ENCODE measurements around the gene RAB21.
A peak's percentile ranks its signal among the peaks of the same experiment; 100 is the strongest.

The RAB21 gene

GRCh38 chr12:71754461-71755145 is at the start of gene RAB21:
RAB21 (plus strand) TSS chr12:71754863; CDS start chr12:71755130, 267 bp downstream.
- peak; percentile 95 for DNase-seq

- DNase-seq: no peak
Measured at GRCh38 chr12:71704920-71705319, 49.7 kb upstream of the RAB21 start.

- DNase-seq: no peak
Measured at GRCh38 chr12:71708658-71709057, 46.0 kb upstream of the RAB21 start.

GRCh38 chr12:71710276-71711125 is 44.2 kb upstream of the RAB21 start:
- no peak for DNase-seq

- DNase-seq: no peak
Measured at GRCh38 chr12:71718611-71719010, 36.1 kb upstream of the RAB21 start.

- no peak for DNase-seq
Measured at GRCh38 chr12:71719647-71720370, 34.9 kb upstream of the RAB21 start.

- no peak for DNase-seq
Measured at GRCh38 chr12:71721783-71722505, 32.7 kb upstream of the RAB21 start.

- no peak for DNase-seq
Measured at GRCh38 chr12:71725011-71725410, 29.7 kb upstream of the RAB21 start.

GRCh38 chr12:71726548-71726947 is 28.1 kb upstream of the RAB21 start:
- DNase-seq: no peak

- DNase-seq: no peak
Measured at GRCh38 chr12:71727958-71728357, 26.7 kb upstream of the RAB21 start.

- no peak for DNase-seq
Measured at GRCh38 chr12:71730936-71731335, 23.7 kb upstream of the RAB21 start.

GRCh38 chr12:71731439-71732356 is 23.0 kb upstream of the RAB21 start:
- DNase-seq: no peak

- DNase-seq: no peak
Measured at GRCh38 chr12:71732357-71732712, 22.3 kb upstream of the RAB21 start.

- no peak for DNase-seq
Measured at GRCh38 chr12:71737197-71737596, 17.5 kb upstream of the RAB21 start.

GRCh38 chr12:71742998-71743397 is 11.7 kb upstream of the RAB21 start:
- no peak for DNase-seq

- no peak for DNase-seq
Measured at GRCh38 chr12:71744522-71745300, 10.0 kb upstream of the RAB21 start.

GRCh38 chr12:71746974-71747611 is 7.6 kb upstream of the RAB21 start:
- DNase-seq: peak; percentile 55

- no peak for DNase-seq
Measured at GRCh38 chr12:71748081-71748850, 6.4 kb upstream of the RAB21 start.

- no peak for DNase-seq
Measured at GRCh38 chr12:71749666-71750065, 5.0 kb upstream of the RAB21 start.

GRCh38 chr12:71752891-71753290 is 1.8 kb upstream of the RAB21 start:
- DNase-seq: no peak
